ENCODE results near the gene PRKAR1B. TPM values are rescaled to one million over a fixed set of nuclear protein-coding genes. Genes with fewer than 3 reads are reported as not detected.

The PRKAR1B gene
- total RNA-seq, 2 experiments from 2014 or later, result 15.5 to 15.8 TPM

- no peak overlapping the region for H3K4me3 Mint-ChIP-seq
Observed at GRCh38 chr7:507623-508300, 219.3 kb downstream of the PRKAR1B start.

GRCh38 chr7:506921-507622 lies 220.0 kb downstream of the PRKAR1B start:
- no peak overlapping the region for H3K27ac Mint-ChIP-seq
- H3K4me3 Mint-ChIP-seq, result no peak overlapping the region
- intact Hi-C loops (cut with micrococcal nuclease), result no loop called here
- CTCF ChIA-PET, result no interaction called here
- H3K4me1 Mint-ChIP-seq (ENCODE audit: low read depth), result no peaks in the 10 kb centered on the region
- H3K27me3 Mint-ChIP-seq (ENCODE audit: low read depth), result no peaks in the 10 kb centered on the region
- H3K9me3 Mint-ChIP-seq, result no peaks in the 10 kb centered on the region
- no peaks in the 10 kb centered on the region for H3K36me3 Mint-ChIP-seq (ENCODE audit: low read depth)
- DNase-seq, result no peak

More at GRCh38 chr7:507623-508300, 219.3 kb downstream of the PRKAR1B start:
- no peaks in the 10 kb centered on the region for H3K4me1 Mint-ChIP-seq (ENCODE audit: low read depth)
- no peak overlapping the region for H3K27ac Mint-ChIP-seq
- CTCF ChIA-PET, result no interaction called here
- no peak for DNase-seq
- intact Hi-C loops (cut with micrococcal nuclease), result no loop called here
- no peaks in the 10 kb centered on the region for H3K27me3 Mint-ChIP-seq (ENCODE audit: low read depth)
- H3K36me3 Mint-ChIP-seq (ENCODE audit: low read depth), result no peaks in the 10 kb centered on the region
- no peaks in the 10 kb centered on the region for H3K9me3 Mint-ChIP-seq

GRCh38 chr7:506391-506831 lies 220.7 kb downstream of the PRKAR1B start:
- Mint-ChIP-seq H3K4me1 (ENCODE audit: low read depth) (no peaks in the 10 kb centered on the region), H3K9me3 (no peaks in the 10 kb centered on the region), H3K27me3 (ENCODE audit: low read depth) (no peaks in the 10 kb centered on the region), H3K27ac (no peak overlapping the region), H3K4me3 (no peak overlapping the region), H3K36me3 (ENCODE audit: low read depth) (no peaks in the 10 kb centered on the region)
- intact Hi-C loops (cut with micrococcal nuclease), result no loop called here
- no peak for DNase-seq
- CTCF ChIA-PET, result no interaction called here

- Mint-ChIP-seq H3K27ac (no peak overlapping the region), H3K4me1 (ENCODE audit: low read depth) (no peaks in the 10 kb centered on the region), H3K27me3 (ENCODE audit: low read depth) (no peaks in the 10 kb centered on the region), H3K4me3 (no peak overlapping the region), H3K36me3 (ENCODE audit: low read depth) (no peaks in the 10 kb centered on the region), H3K9me3 (no peaks in the 10 kb centered on the region)
- intact Hi-C loops (cut with micrococcal nuclease), result no loop called here
- no peak for DNase-seq
- CTCF ChIA-PET, result no interaction called here
Observed at GRCh38 chr7:505171-505570, 221.9 kb downstream of the PRKAR1B start.

GRCh38 chr7:504221-505111 lies 222.6 kb downstream of the PRKAR1B start:
- DNase-seq, result no peak
- no peaks in the 10 kb centered on the region for H3K4me1 Mint-ChIP-seq (ENCODE audit: low read depth)
- no peak overlapping the region for H3K4me3 Mint-ChIP-seq
- no peaks in the 10 kb centered on the region for H3K9me3 Mint-ChIP-seq
- H3K27me3 Mint-ChIP-seq (ENCODE audit: low read depth), result no peaks in the 10 kb centered on the region
- CTCF ChIA-PET, result no interaction called here
- no peaks in the 10 kb centered on the region for H3K36me3 Mint-ChIP-seq (ENCODE audit: low read depth)
- intact Hi-C loops (cut with micrococcal nuclease), result no loop called here
- no peak overlapping the region for H3K27ac Mint-ChIP-seq

- intact Hi-C loops (cut with micrococcal nuclease), result no loop called here
- Mint-ChIP-seq H3K4me3 (no peak overlapping the region), H3K27ac (no peak overlapping the region), H3K4me1 (ENCODE audit: low read depth) (no peaks in the 10 kb centered on the region), H3K9me3 (no peaks in the 10 kb centered on the region), H3K36me3 (ENCODE audit: low read depth) (no peaks in the 10 kb centered on the region), H3K27me3 (ENCODE audit: low read depth) (no peaks in the 10 kb centered on the region)
- CTCF ChIA-PET, result no interaction called here
- no peak for DNase-seq
Observed at GRCh38 chr7:503575-504111, 223.4 kb downstream of the PRKAR1B start.

- CTCF ChIA-PET, result no interaction called here
- Mint-ChIP-seq H3K36me3 (ENCODE audit: low read depth) (no peaks in the 10 kb centered on the region), H3K4me3 (no peak overlapping the region), H3K27ac (no peak overlapping the region), H3K9me3 (no peaks in the 10 kb centered on the region), H3K27me3 (ENCODE audit: low read depth) (no peaks in the 10 kb centered on the region), H3K4me1 (ENCODE audit: low read depth) (peaks cover 7% of the 10 kb centered on the region)
- no peak for DNase-seq
- intact Hi-C loops (cut with micrococcal nuclease), result no loop called here
Observed at GRCh38 chr7:502296-502695, 224.8 kb downstream of the PRKAR1B start.

- intact Hi-C loops (cut with micrococcal nuclease), result no loop called here
- Mint-ChIP-seq H3K4me3 (no peak overlapping the region), H3K27me3 (ENCODE audit: low read depth) (no peaks in the 10 kb centered on the region), H3K36me3 (ENCODE audit: low read depth) (no peaks in the 10 kb centered on the region), H3K27ac (no peak overlapping the region), H3K9me3 (no peaks in the 10 kb centered on the region), H3K4me1 (ENCODE audit: low read depth) (peaks cover 7% of the 10 kb centered on the region)
- CTCF ChIA-PET, result no interaction called here
- no peak for DNase-seq
Observed at GRCh38 chr7:501526-501925, 225.6 kb downstream of the PRKAR1B start.

- Mint-ChIP-seq H3K36me3 (ENCODE audit: low read depth) (no peaks in the 10 kb centered on the region), H3K4me3 (no peak overlapping the region)
Observed at GRCh38 chr7:500521-501420, 226.3 kb downstream of the PRKAR1B start.

GRCh38 chr7:499853-500485 lies 227.1 kb downstream of the PRKAR1B start:
- H3K4me3 Mint-ChIP-seq, result no peak overlapping the region
- CTCF ChIA-PET, result no interaction called here
- no peaks in the 10 kb centered on the region for H3K9me3 Mint-ChIP-seq
- H3K36me3 Mint-ChIP-seq (ENCODE audit: low read depth), result no peaks in the 10 kb centered on the region
- H3K4me1 Mint-ChIP-seq (ENCODE audit: low read depth), result peaks cover 7% of the 10 kb centered on the region
- H3K27me3 Mint-ChIP-seq (ENCODE audit: low read depth), result no peaks in the 10 kb centered on the region
- H3K27ac Mint-ChIP-seq, result no peak overlapping the region
- intact Hi-C loops (cut with micrococcal nuclease), result no loop called here
- DNase-seq, result no peak

More at GRCh38 chr7:500521-501420, 226.3 kb downstream of the PRKAR1B start:
- CTCF ChIA-PET, result no interaction called here
- Mint-ChIP-seq H3K27ac (peak overlapping the region; percentile 41), H3K4me1 (ENCODE audit: low read depth) (peaks cover 7% of the 10 kb centered on the region), H3K27me3 (ENCODE audit: low read depth) (no peaks in the 10 kb centered on the region), H3K9me3 (no peaks in the 10 kb centered on the region)
- DNase-seq, result no peak
- intact Hi-C loops (cut with micrococcal nuclease), result no loop called here

Data from activated naive CD4-positive, alpha-beta T cell treated with anti-CD3 and anti-CD28 coated beads for 36 hours (primary cell).